GM12878 (cell line): Measurements from ENCODE around the gene LASP1. TPM values are rescaled to one million over a fixed set of nuclear protein-coding genes. Genes with fewer than 3 reads are reported as not detected.

Experiments
- microRNA-seq: library from miRNA; unstranded; fragments of <30 nt; microRNA quantifications from one replicate; pipeline ENCODE4, GENCODE V29; 2018
- polyA plus RNA-seq, 11 experiments: library from polyadenylated mRNA; depleted of rRNA in 4 of 11; unstranded in 6 of 11; stranded (reverse) in 5 of 11; fragments of >200 nt; fragmentation: Nextera tagmentation in 4 of 11; fragmentation: Illumina TruSeq in 1 of 11; extraction: Ambion mirVana in 4 of 11; extraction: Trizol in 1 of 11; gene quantifications; 1 replicate in 1 of 11; 2 replicates in 10 of 11; pipeline versions ENCODE4 v1.2.1 to v1.2.3, GENCODE V29; 2011 to 2016; ENCODE audit warnings: inconsistent platforms in 2 of 11, missing spikeins in 2 of 11, low read depth in 1 of 11
- small RNA-seq: library from RNA; depleted of rRNA; stranded (forward); fragments of <200 nt; gene quantifications from one replicate; pipeline ENCODE3, GENCODE V24; 2014
- total RNA-seq, 4 experiments: library from RNA; depleted of rRNA in 3 of 4; stranded (reverse); fragments of >200 nt in 3 of 4; fragmentation: Illumina TruSeq in 1 of 4; extraction: Trizol in 1 of 4; gene quantifications; 2 replicates each; pipeline versions ENCODE4 v1.2.1 to v1.2.3, GENCODE V29; 2013 to 2021

Gene LASP1
- total and polyA plus RNA-seq, 10 of the 15 experiments (the other 5 are each of a cell fraction or from before 2014, with no cell fraction given): 21.0 to 114 (median 59.3) TPM

Small RNA genes within 50 kb of the gene (microRNA-seq; reads per million reads assigned to microRNA genes)
- gene MIR4727 (not detected), gene MIR6779 (0.75 reads per million)

Small RNA genes within 50 kb of the gene (small RNA-seq; reads per million reads assigned to genes)
- gene MIR4727 (0.12 reads per million), gene MIR6779 (not detected), gene SNORA21 (not detected), gene SNORA21B (not detected)

Other genes starting within 250 kb of the LASP1 start
Only the 7 nearest of the 9 such genes appear.
- 6.7 and 9.0 TPM in 2 replicates for gene CISD3, start 139.7 kb upstream of the LASP1 start, total RNA-seq (2014; rRNA removed)
- gene CISD3, start 139.7 kb upstream of the LASP1 start, total RNA-seq (2014; rRNA removed; fragmentation: Illumina TruSeq; extraction: Trizol): 4.3 and 7.3 TPM in 2 replicates
- 25.4 and 28.5 TPM in 2 replicates for gene CISD3, start 139.7 kb upstream of the LASP1 start, total RNA-seq (2021)
- gene CISD3, start 139.7 kb upstream of the LASP1 start, polyA plus RNA-seq (2011; rRNA removed): 3.9 and 6.0 TPM in 2 replicates
- 2.9 and 4.3 TPM in 2 replicates for gene CISD3, start 139.7 kb upstream of the LASP1 start, polyA plus RNA-seq (2014; fragmentation: Illumina TruSeq; extraction: Trizol)
- 1 to 10 TPM; 2.6 to 5.3 TPM for gene CISD3, start 139.7 kb upstream of the LASP1 start, polyA plus RNA-seq (2014; fragmentation: Nextera tagmentation; extraction: Ambion mirVana)
- 23.5 and 24.1 TPM in 2 replicates for gene CISD3, start 139.7 kb upstream of the LASP1 start, polyA plus RNA-seq (2014; rRNA removed)
- 10 to 100 TPM; 34.1 to 38.1 TPM for gene CISD3, start 139.7 kb upstream of the LASP1 start, polyA plus RNA-seq (2016; fragmentation: Nextera tagmentation; extraction: Ambion mirVana)
- gene PCGF2, start 121.7 kb upstream of the LASP1 start, total RNA-seq (2014; rRNA removed): 3.7 and 4.5 TPM in 2 replicates
- gene PCGF2, start 121.7 kb upstream of the LASP1 start, total RNA-seq (2014; rRNA removed; fragmentation: Illumina TruSeq; extraction: Trizol): 2.7 and 3.1 TPM in 2 replicates
- 35.6 and 40.4 TPM in 2 replicates for gene PCGF2, start 121.7 kb upstream of the LASP1 start, total RNA-seq (2021)
- 7.9 and 15.1 TPM in 2 replicates for gene PCGF2, start 121.7 kb upstream of the LASP1 start, polyA plus RNA-seq (2011; rRNA removed)
- gene PCGF2, start 121.7 kb upstream of the LASP1 start, polyA plus RNA-seq (2014; fragmentation: Illumina TruSeq; extraction: Trizol): 6.4 and 10.1 TPM in 2 replicates
- 1 to 10 TPM; 3.1 to 9.8 TPM for gene PCGF2, start 121.7 kb upstream of the LASP1 start, polyA plus RNA-seq (2014; fragmentation: Nextera tagmentation; extraction: Ambion mirVana)
- gene PCGF2, start 121.7 kb upstream of the LASP1 start, polyA plus RNA-seq (2014; rRNA removed): 14.2 and 15.5 TPM in 2 replicates
- gene PCGF2, start 121.7 kb upstream of the LASP1 start, polyA plus RNA-seq (2016; fragmentation: Nextera tagmentation; extraction: Ambion mirVana): 1 to 10 TPM; 3.0 to 4.1 TPM
- 420 and 425 TPM in 2 replicates for gene PSMB3, start 117.3 kb upstream of the LASP1 start, total RNA-seq (2014; rRNA removed)
- gene PSMB3, start 117.3 kb upstream of the LASP1 start, total RNA-seq (2014; rRNA removed; fragmentation: Illumina TruSeq; extraction: Trizol): 331 and 348 TPM in 2 replicates
- 298 and 300 TPM in 2 replicates for gene PSMB3, start 117.3 kb upstream of the LASP1 start, total RNA-seq (2021)
- gene PSMB3, start 117.3 kb upstream of the LASP1 start, polyA plus RNA-seq (2011; rRNA removed): 295 and 448 TPM in 2 replicates
- 277 and 353 TPM in 2 replicates for gene PSMB3, start 117.3 kb upstream of the LASP1 start, polyA plus RNA-seq (2014; fragmentation: Illumina TruSeq; extraction: Trizol)
- 1,000 to 10,000 TPM; 1,622 to 2,130 TPM for gene PSMB3, start 117.3 kb upstream of the LASP1 start, polyA plus RNA-seq (2014; fragmentation: Nextera tagmentation; extraction: Ambion mirVana)
- 499 and 533 TPM in 2 replicates for gene PSMB3, start 117.3 kb upstream of the LASP1 start, polyA plus RNA-seq (2014; rRNA removed)
- gene PSMB3, start 117.3 kb upstream of the LASP1 start, polyA plus RNA-seq (2016; fragmentation: Nextera tagmentation; extraction: Ambion mirVana): 100 to 1,000 TPM; 612 to 643 TPM
- gene PIP4K2B, start 70.5 kb upstream of the LASP1 start, total RNA-seq (2014; rRNA removed): 15.3 and 15.8 TPM in 2 replicates
- gene PIP4K2B, start 70.5 kb upstream of the LASP1 start, total RNA-seq (2014; rRNA removed; fragmentation: Illumina TruSeq; extraction: Trizol): 18.1 and 22.0 TPM in 2 replicates
- 30.2 and 30.3 TPM in 2 replicates for gene PIP4K2B, start 70.5 kb upstream of the LASP1 start, total RNA-seq (2021)
- 16.7 and 22.4 TPM in 2 replicates for gene PIP4K2B, start 70.5 kb upstream of the LASP1 start, polyA plus RNA-seq (2011; rRNA removed)
- 24.8 and 26.6 TPM in 2 replicates for gene PIP4K2B, start 70.5 kb upstream of the LASP1 start, polyA plus RNA-seq (2014; fragmentation: Illumina TruSeq; extraction: Trizol)
- 1 to 10 TPM; 3.8 to 4.0 TPM for gene PIP4K2B, start 70.5 kb upstream of the LASP1 start, polyA plus RNA-seq (2014; fragmentation: Nextera tagmentation; extraction: Ambion mirVana)
- 21.1 and 24.5 TPM in 2 replicates for gene PIP4K2B, start 70.5 kb upstream of the LASP1 start, polyA plus RNA-seq (2014; rRNA removed)
- gene PIP4K2B, start 70.5 kb upstream of the LASP1 start, polyA plus RNA-seq (2016; fragmentation: Nextera tagmentation; extraction: Ambion mirVana): 1 to 10 TPM; 8.2 to 8.5 TPM
- gene CWC25, start 44.7 kb upstream of the LASP1 start, total RNA-seq (2014; rRNA removed): 14.7 and 17.5 TPM in 2 replicates
- 18.5 and 19.9 TPM in 2 replicates for gene CWC25, start 44.7 kb upstream of the LASP1 start, total RNA-seq (2014; rRNA removed; fragmentation: Illumina TruSeq; extraction: Trizol)
- gene CWC25, start 44.7 kb upstream of the LASP1 start, total RNA-seq (2021): 15.9 and 17.1 TPM in 2 replicates
- 29.6 and 30.7 TPM in 2 replicates for gene CWC25, start 44.7 kb upstream of the LASP1 start, polyA plus RNA-seq (2011; rRNA removed)
- gene CWC25, start 44.7 kb upstream of the LASP1 start, polyA plus RNA-seq (2014; fragmentation: Illumina TruSeq; extraction: Trizol): 29.7 and 29.9 TPM in 2 replicates
- gene CWC25, start 44.7 kb upstream of the LASP1 start, polyA plus RNA-seq (2014; fragmentation: Nextera tagmentation; extraction: Ambion mirVana): 10 to 100 TPM; 25.0 to 29.7 TPM
- 19.9 and 28.1 TPM in 2 replicates for gene CWC25, start 44.7 kb upstream of the LASP1 start, polyA plus RNA-seq (2014; rRNA removed)
- gene CWC25, start 44.7 kb upstream of the LASP1 start, polyA plus RNA-seq (2016; fragmentation: Nextera tagmentation; extraction: Ambion mirVana): 10 to 100 TPM; 15.4 to 20.9 TPM
- gene RPL23, start 16.3 kb upstream of the LASP1 start, total RNA-seq (2014; rRNA removed): 2,317 and 2,414 TPM in 2 replicates
- gene RPL23, start 16.3 kb upstream of the LASP1 start, total RNA-seq (2014; rRNA removed; fragmentation: Illumina TruSeq; extraction: Trizol): 3,231 and 3,325 TPM in 2 replicates
- gene RPL23, start 16.3 kb upstream of the LASP1 start, total RNA-seq (2021): 2,200 and 2,256 TPM in 2 replicates
- gene RPL23, start 16.3 kb upstream of the LASP1 start, polyA plus RNA-seq (2011; rRNA removed): 2,867 and 3,528 TPM in 2 replicates
- gene RPL23, start 16.3 kb upstream of the LASP1 start, polyA plus RNA-seq (2014; fragmentation: Illumina TruSeq; extraction: Trizol): 4,821 and 5,052 TPM in 2 replicates
- gene RPL23, start 16.3 kb upstream of the LASP1 start, polyA plus RNA-seq (2014; fragmentation: Nextera tagmentation; extraction: Ambion mirVana): 1,000 to 10,000 TPM; 3,319 to 3,754 TPM
- 3,219 and 3,296 TPM in 2 replicates for gene RPL23, start 16.3 kb upstream of the LASP1 start, polyA plus RNA-seq (2014; rRNA removed)
- 1,000 to 10,000 TPM; 2,341 to 2,536 TPM for gene RPL23, start 16.3 kb upstream of the LASP1 start, polyA plus RNA-seq (2016; fragmentation: Nextera tagmentation; extraction: Ambion mirVana)
- gene FBXO47, start 97.3 kb downstream of the LASP1 start, total RNA-seq (2014; rRNA removed): not detected in 2 replicates
- not detected in 2 replicates for gene FBXO47, start 97.3 kb downstream of the LASP1 start, total RNA-seq (2014; rRNA removed; fragmentation: Illumina TruSeq; extraction: Trizol)
- not detected in 2 replicates for gene FBXO47, start 97.3 kb downstream of the LASP1 start, total RNA-seq (2021)
- not detected in 2 replicates for gene FBXO47, start 97.3 kb downstream of the LASP1 start, polyA plus RNA-seq (2011; rRNA removed)
- gene FBXO47, start 97.3 kb downstream of the LASP1 start, polyA plus RNA-seq (2014; fragmentation: Illumina TruSeq; extraction: Trizol): not detected in 2 replicates
- gene FBXO47, start 97.3 kb downstream of the LASP1 start, polyA plus RNA-seq (2014; fragmentation: Nextera tagmentation; extraction: Ambion mirVana): under 1 TPM; 0.04 to 0.06 TPM
- gene FBXO47, start 97.3 kb downstream of the LASP1 start, polyA plus RNA-seq (2014; rRNA removed): 0.06 TPM in 1 of 2 replicates, not detected in the other
- gene FBXO47, start 97.3 kb downstream of the LASP1 start, polyA plus RNA-seq (2016; fragmentation: Nextera tagmentation; extraction: Ambion mirVana): not detected